ENCODE measurements around the gene DENND1A.

GRCh38 chr9:123965801-123966686 is 36.1 kb upstream of the DENND1A start:
- TF ChIP-seq, protein P1, sequence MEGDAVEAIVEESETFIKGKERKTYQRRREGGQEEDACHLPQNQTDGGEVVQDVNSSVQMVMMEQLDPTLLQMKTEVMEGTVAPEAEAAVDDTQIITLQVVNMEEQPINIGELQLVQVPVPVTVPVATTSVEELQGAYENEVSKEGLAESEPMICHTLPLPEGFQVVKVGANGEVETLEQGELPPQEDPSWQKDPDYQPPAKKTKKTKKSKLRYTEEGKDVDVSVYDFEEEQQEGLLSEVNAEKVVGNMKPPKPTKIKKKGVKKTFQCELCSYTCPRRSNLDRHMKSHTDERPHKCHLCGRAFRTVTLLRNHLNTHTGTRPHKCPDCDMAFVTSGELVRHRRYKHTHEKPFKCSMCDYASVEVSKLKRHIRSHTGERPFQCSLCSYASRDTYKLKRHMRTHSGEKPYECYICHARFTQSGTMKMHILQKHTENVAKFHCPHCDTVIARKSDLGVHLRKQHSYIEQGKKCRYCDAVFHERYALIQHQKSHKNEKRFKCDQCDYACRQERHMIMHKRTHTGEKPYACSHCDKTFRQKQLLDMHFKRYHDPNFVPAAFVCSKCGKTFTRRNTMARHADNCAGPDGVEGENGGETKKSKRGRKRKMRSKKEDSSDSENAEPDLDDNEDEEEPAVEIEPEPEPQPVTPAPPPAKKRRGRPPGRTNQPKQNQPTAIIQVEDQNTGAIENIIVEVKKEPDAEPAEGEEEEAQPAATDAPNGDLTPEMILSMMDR (conservative IDR thresholded peaks at IDR 0.05; ENCODE audit: low read depth in 2 of 2): no peak
- TF ChIP-seq EZH2 (IDR thresholded peaks at IDR 0.05; ENCODE audit: low read depth, unreplicated experiment) (no peak), EZH2phosphoT487 (IDR thresholded peaks at IDR 0.05; ENCODE audit: unreplicated experiment) (no peak)
- TF ChIP-seq, protein P2, sequence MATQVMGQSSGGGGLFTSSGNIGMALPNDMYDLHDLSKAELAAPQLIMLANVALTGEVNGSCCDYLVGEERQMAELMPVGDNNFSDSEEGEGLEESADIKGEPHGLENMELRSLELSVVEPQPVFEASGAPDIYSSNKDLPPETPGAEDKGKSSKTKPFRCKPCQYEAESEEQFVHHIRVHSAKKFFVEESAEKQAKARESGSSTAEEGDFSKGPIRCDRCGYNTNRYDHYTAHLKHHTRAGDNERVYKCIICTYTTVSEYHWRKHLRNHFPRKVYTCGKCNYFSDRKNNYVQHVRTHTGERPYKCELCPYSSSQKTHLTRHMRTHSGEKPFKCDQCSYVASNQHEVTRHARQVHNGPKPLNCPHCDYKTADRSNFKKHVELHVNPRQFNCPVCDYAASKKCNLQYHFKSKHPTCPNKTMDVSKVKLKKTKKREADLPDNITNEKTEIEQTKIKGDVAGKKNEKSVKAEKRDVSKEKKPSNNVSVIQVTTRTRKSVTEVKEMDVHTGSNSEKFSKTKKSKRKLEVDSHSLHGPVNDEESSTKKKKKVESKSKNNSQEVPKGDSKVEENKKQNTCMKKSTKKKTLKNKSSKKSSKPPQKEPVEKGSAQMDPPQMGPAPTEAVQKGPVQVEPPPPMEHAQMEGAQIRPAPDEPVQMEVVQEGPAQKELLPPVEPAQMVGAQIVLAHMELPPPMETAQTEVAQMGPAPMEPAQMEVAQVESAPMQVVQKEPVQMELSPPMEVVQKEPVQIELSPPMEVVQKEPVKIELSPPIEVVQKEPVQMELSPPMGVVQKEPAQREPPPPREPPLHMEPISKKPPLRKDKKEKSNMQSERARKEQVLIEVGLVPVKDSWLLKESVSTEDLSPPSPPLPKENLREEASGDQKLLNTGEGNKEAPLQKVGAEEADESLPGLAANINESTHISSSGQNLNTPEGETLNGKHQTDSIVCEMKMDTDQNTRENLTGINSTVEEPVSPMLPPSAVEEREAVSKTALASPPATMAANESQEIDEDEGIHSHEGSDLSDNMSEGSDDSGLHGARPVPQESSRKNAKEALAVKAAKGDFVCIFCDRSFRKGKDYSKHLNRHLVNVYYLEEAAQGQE (IDR thresholded peaks at IDR 0.05; ENCODE audit: unreplicated experiment): no peak
